SK-N-MC (cell line): Measurements from ENCODE around the gene ERBB4.

Experiments used
- EZH2 ChIP-seq: fragments of 200-600 bp; sonication (generic); IDR thresholded peaks from one replicate; pipeline ENCODE4 v1.6.1; 2017; ENCODE audit warnings: antibody characterized with exemption
- FOXP2 ChIP-seq: optimal IDR thresholded peaks from 2 replicates; pipeline ENCODE3; 2011; ENCODE audit warnings: mild to moderate bottlenecking, moderate library complexity; ENCODE audit not compliant: insufficient read depth; ENCODE audit errors: extremely low read length, control extremely low read depth

DNA sequence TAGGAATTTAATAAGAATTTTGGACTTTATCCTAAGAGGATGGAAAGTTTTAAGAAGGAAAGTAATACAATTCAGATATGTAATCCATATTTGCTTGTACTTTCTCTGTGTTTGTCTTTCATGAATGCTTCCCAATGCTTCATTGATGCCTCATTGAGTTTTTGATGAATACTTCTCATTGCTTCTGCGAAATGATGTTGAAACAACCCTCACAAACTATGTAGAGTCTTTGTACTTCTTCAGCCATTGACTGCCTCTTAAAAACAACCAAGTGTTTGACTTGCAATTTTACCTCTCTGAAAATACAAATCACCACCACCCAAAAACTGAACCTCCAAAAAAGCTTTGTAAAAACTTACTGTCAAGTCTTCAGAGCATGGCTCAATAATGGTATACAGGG is 424.1 kb downstream of the ERBB4 start:
- no peak for TF ChIP-seq EZH2
- TF ChIP-seq FOXP2: no peak
